ENCODE data around the gene RAF1. TPM values are rescaled to one million over a fixed set of nuclear protein-coding genes. Genes with fewer than 3 reads are reported as not detected.

RAF1 gene
- total and polyA plus RNA-seq, 2 of the 8 experiments (the other 6 are each of a cell fraction or from before 2014, with no cell fraction given) = 103 to 118 TPM

DNA sequence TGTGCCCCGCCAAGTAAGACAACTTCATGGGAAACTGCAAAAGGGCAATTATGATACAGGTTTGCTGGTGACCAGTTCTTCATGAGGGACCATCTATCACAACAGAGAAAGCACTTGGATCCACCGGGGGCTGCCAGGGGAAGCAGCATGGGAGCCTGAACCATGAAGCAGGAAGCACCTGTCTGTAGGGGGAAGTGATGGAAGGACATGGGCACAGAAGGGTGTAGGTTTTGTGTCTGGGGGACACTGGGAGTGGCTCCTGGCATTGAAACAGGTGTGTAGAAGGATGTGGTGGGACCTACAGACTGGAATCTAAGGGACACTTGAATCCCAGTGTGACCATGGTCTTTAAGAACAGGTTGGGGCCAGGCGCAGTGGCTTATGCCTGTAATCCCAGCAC is 84.5 kb downstream of the RAF1 start:
- 98% methylated on average over 3 of the region's 3 CpGs; no CpG with 5 or more reads in 1 of the 2 experiments for WGBS, 2 experiments (ENCODE audit: extremely low coverage in 1 of 2, insufficient coverage in 1 of 2, insufficient read length in 1 of 2, insufficient replicate concordance in 2 of 2, low coverage in 1 of 2, low lambda C conversion rate in 2 of 2, missing lambda C conversion rate in 1 of 2)
- H3K18ac ChIP-seq (ENCODE audit: extremely low read depth, low read length) = no peak overlapping the region
- H2BK20ac ChIP-seq (ENCODE audit: low read length) = no peak overlapping the region
- no peak overlapping the region for H3K9ac ChIP-seq (replicated peaks in 1 of 4; ENCODE audit: extremely low read depth in 1 of 4, low read depth in 3 of 4, low read length in 3 of 4)
- no peaks in the 10 kb centered on the region for H3K79me1 ChIP-seq (ENCODE audit: low read depth, low read length)
- DNase-seq (ENCODE audit: low read depth in 1 of 2, low spot score in 2 of 2) = no peak
- no peak overlapping the region for H3K56ac ChIP-seq (replicated peaks; ENCODE audit: insufficient read length, low read depth, low read length)
- no peak overlapping the region for H3K14ac ChIP-seq (ENCODE audit: insufficient read length)
- H2BK12ac ChIP-seq (ENCODE audit: low read depth, low read length) = no peak overlapping the region
- H3K4me2 ChIP-seq (ENCODE audit: insufficient read depth in 1 of 2, low read depth in 2 of 2, low read length in 2 of 2) = no peak overlapping the region
- ChIA-PET POLR2A (ENCODE audit: partially characterized antibody) (interaction anchor here (0.9 to 1.0 kb wide), 2 partner anchors 16 to 20 kb away, joined by 3 read pairs; no protein-coding TSS in a partner anchor), CTCF (ENCODE audit: partially characterized antibody) (interaction anchor here (1.2 to 1.7 kb wide), 6 partner anchors 8 to 142 kb away, joined by 3 to 10 read pairs (median 4); no protein-coding TSS in a partner anchor)
- H3K27me3 ChIP-seq (replicated peaks in 1 of 4; ENCODE audit: control insufficient read depth in 3 of 4, extremely low read depth in 1 of 4, insufficient read depth in 3 of 4, low read length in 3 of 4) = no peaks in the 10 kb centered on the region
- H3K9me3 ChIP-seq (ENCODE audit: insufficient read depth in 2 of 2, low read depth in 1 of 2, low read length in 1 of 2) = no peaks in the 10 kb centered on the region
- H3K4ac ChIP-seq (replicated peaks; ENCODE audit: insufficient read length, low read depth, low read length) = no peak overlapping the region
- H4K8ac ChIP-seq (ENCODE audit: extremely low read depth, insufficient read depth, low read length) = no peak overlapping the region
- H4K5ac ChIP-seq (ENCODE audit: insufficient read length, low read depth, low read length) = no peak overlapping the region
- H3K79me2 ChIP-seq (ENCODE audit: control insufficient read depth in 1 of 2, insufficient read depth in 2 of 2, low read length in 2 of 2) = no peaks in the 10 kb centered on the region
- H3K27ac ChIP-seq (ENCODE audit: low read depth, low read length) = no peak overlapping the region
- no peak overlapping the region for H2AFZ ChIP-seq (ENCODE audit: low read length)
- H2BK5ac ChIP-seq (ENCODE audit: low read depth, low read length) = no peak overlapping the region
- no peaks in the 10 kb centered on the region for H3K4me1 ChIP-seq (replicated peaks in 1 of 4; ENCODE audit: control insufficient read depth in 3 of 4, insufficient read depth in 4 of 4, low read length in 3 of 4)
- no peak overlapping the region for H2BK15ac ChIP-seq (ENCODE audit: low read length)
- no peak overlapping the region for H3K23ac ChIP-seq (ENCODE audit: insufficient read length)
- H2BK120ac ChIP-seq (replicated peaks; ENCODE audit: low read depth, low read length) = no peak overlapping the region
- peaks cover 2 to 6% of the 10 kb centered on the region in 2 experiments for H4K20me1 ChIP-seq (replicated peaks in 1 of 2; ENCODE audit: control insufficient read depth in 1 of 2, insufficient read depth in 2 of 2, low read length in 2 of 2)
- no peak overlapping the region for H3K4me3 ChIP-seq (ENCODE audit: extremely low read depth in 1 of 4, insufficient read depth in 2 of 4, low read depth in 3 of 4, low read length in 4 of 4)
- FAIRE-seq = no peak
- no peak overlapping the region for H2AK5ac ChIP-seq (ENCODE audit: low read depth, low read length)
- no peak overlapping the region for H4K91ac ChIP-seq (replicated peaks; ENCODE audit: insufficient read length, low read length)
- peaks cover 23 to 77% (median 35%) of the 10 kb centered on the region in 4 experiments for H3K36me3 ChIP-seq (ENCODE audit: control insufficient read depth in 2 of 4, insufficient read depth in 4 of 4, low read length in 3 of 4)
- H3K23me2 ChIP-seq (ENCODE audit: low read depth, low read length) = no peaks in the 10 kb centered on the region; the same call in 1 of the 2 replicates
- TF ChIP-seq SIRT6 (IDR thresholded peaks at IDR 0.05; ENCODE audit: low read length) (no peak), CBX5 (IDR thresholded peaks at IDR 0.05; ENCODE audit: low read depth, low read length) (no peak), CHD1 (IDR thresholded peaks at IDR 0.05; ENCODE audit: low read depth, low read length) (no peak), KDM1A (IDR thresholded peaks at IDR 0.05; ENCODE audit: borderline replicate concordance, low read length) (no peak), NANOG (IDR thresholded peaks at IDR 0.05; ENCODE audit: insufficient read depth, low read depth, low read length, poor library complexity, severe bottlenecking) (no peak), KDM5A (IDR thresholded peaks at IDR 0.05; ENCODE audit: low read length) (no peak), TEAD4 (IDR thresholded peaks at IDR 0.05; ENCODE audit: low read depth, low read length) (no peak), SP4 (IDR thresholded peaks at IDR 0.05; ENCODE audit: low read length) (no peak), TAF7 (optimal IDR thresholded peaks at IDR 0.05; ENCODE audit: borderline replicate concordance, low read depth, low read length) (no peak), JUND (IDR thresholded peaks at IDR 0.05; ENCODE audit: low read length) (no peak), BACH1 (IDR thresholded peaks at IDR 0.05; ENCODE audit: low read length) (no peak), TCF12 (IDR thresholded peaks at IDR 0.05; ENCODE audit: low read depth, low read length) (no peak), POLR2A (IDR thresholded peaks at IDR 0.05; ENCODE audit: control extremely low read depth in 1 of 2, low read depth in 2 of 2, low read length in 2 of 2) (no peak), CREB1 (IDR thresholded peaks at IDR 0.05) (no peak)
- TF ChIP-seq, protein P1, sequence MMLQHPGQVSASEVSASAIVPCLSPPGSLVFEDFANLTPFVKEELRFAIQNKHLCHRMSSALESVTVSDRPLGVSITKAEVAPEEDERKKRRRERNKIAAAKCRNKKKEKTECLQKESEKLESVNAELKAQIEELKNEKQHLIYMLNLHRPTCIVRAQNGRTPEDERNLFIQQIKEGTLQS (IDR thresholded peaks at IDR 0.05; ENCODE audit: insufficient read depth, low read depth, low read length) = no peak
- TF ChIP-seq, protein P2, sequence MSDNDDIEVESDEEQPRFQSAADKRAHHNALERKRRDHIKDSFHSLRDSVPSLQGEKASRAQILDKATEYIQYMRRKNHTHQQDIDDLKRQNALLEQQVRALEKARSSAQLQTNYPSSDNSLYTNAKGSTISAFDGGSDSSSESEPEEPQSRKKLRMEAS (IDR thresholded peaks at IDR 0.05) = no peak
